Parathyroid adenoma (tissue), 2 donors: ENCODE results near the gene DIMT1.

Experiments used
- H2AFZ ChIP-seq: fragments of 300-600 bp; sonication (generic); one replicate; pipeline ENCODE4 v1.7.0; 2017; ENCODE audit warnings: antibody characterized with exemption, mild to moderate bottlenecking
- H3K27ac ChIP-seq: fragments of 300-600 bp; sonication (generic); one replicate; pipeline ENCODE4 v1.7.0; 2017
- H3K27me3 ChIP-seq: fragments of 300-600 bp; sonication (generic); one replicate; pipeline ENCODE4 v1.7.0; 2017; ENCODE audit warnings: low read length; ENCODE audit not compliant: control insufficient read depth, insufficient read depth
- H3K36me3 ChIP-seq: fragments of 300-600 bp; sonication (generic); one replicate; pipeline ENCODE4 v1.7.0; 2017; ENCODE audit warnings: low read length; ENCODE audit not compliant: control insufficient read depth, insufficient read depth
- H3K4me1 ChIP-seq: fragments of 300-600 bp; sonication (generic); one replicate; pipeline ENCODE4 v1.7.0; 2017; ENCODE audit warnings: control low read depth
- H3K4me2 ChIP-seq: fragments of 300-600 bp; sonication (generic); one replicate; pipeline ENCODE4 v1.7.0; 2017; ENCODE audit warnings: low read length
- H3K4me3 ChIP-seq: fragments of 300-600 bp; sonication (generic); one replicate; pipeline ENCODE4 v1.7.0; 2017; ENCODE audit warnings: low read depth, low read length
- H3K79me2 ChIP-seq: fragments of 300-600 bp; sonication (generic); one replicate; pipeline ENCODE4 v1.7.0; 2017; ENCODE audit warnings: control low read depth
- H3K9ac ChIP-seq: fragments of 300-600 bp; sonication (generic); one replicate; pipeline ENCODE4 v1.7.0; 2017; ENCODE audit warnings: mild to moderate bottlenecking
- H3K9me3 ChIP-seq: fragments of 300-600 bp; sonication (generic); one replicate; pipeline ENCODE4 v1.7.0; 2017; ENCODE audit warnings: low read length; ENCODE audit not compliant: control insufficient read depth
- TF ChIP-seq, protein P1 (sequence below): fragments of 300-600 bp; sonication (generic); IDR thresholded peaks from one replicate; pipeline ENCODE4 v1.7.0; 2017; ENCODE audit warnings: antibody characterized with exemption, mild to moderate bottlenecking
- donor health status: primary hyperparathyroidism.

The DIMT1 gene

DNA sequence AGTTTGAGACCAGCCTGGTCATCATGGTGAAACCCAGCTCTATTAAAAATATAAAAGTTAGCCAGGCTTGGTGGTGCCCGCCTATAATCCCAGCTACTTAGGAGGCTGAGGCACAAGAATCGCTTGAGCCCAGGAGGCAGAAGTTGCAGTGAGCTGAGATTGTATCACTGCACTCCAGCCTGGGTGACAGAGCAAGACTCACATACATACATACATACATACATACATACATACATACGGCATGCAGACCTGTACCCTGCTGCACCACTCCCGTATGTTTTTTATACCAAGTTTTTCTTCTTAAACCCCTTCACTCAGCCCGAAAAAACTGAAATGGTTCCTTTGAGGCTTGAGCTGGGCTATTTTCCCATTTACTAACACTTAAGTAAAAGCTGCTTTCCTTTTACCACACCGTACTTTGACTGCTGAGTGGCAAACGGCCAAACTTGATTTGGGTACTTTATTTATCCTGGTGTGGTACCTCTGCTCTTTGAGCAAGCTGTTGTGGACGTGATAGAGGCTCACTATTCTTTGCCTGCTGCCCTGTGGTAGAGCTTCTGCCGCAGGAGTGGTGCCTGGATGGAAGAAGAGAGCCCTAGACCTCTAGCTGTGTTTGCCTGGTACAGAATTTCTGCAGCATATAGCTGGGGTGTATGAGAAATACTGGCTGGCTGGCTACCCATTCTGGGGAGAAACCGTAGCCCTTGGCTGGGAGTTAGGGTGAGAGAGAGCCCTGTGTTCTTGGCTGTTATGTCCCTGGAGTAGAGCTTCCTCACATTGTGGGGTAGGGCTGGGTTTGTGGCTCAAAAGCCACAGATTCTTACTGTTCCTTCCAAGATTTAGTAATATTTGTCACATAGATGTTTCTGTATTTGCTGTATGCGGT lies 28.3 kb upstream of the DIMT1 start:
- Histone ChIP-seq H3K27me3 (no peaks in the 10 kb centered on the region), H3K4me3 (no peak overlapping the region), H3K4me1 (peaks cover 3% of the 10 kb centered on the region), H3K9me3 (no peaks in the 10 kb centered on the region), H3K27ac (no peak overlapping the region), H3K79me2 (peaks cover 56% of the 10 kb centered on the region), H3K36me3 (no peaks in the 10 kb centered on the region), H3K9ac (no peak overlapping the region), H3K4me2 (no peak overlapping the region), H2AFZ (no peak overlapping the region)
- TF ChIP-seq, protein P1, sequence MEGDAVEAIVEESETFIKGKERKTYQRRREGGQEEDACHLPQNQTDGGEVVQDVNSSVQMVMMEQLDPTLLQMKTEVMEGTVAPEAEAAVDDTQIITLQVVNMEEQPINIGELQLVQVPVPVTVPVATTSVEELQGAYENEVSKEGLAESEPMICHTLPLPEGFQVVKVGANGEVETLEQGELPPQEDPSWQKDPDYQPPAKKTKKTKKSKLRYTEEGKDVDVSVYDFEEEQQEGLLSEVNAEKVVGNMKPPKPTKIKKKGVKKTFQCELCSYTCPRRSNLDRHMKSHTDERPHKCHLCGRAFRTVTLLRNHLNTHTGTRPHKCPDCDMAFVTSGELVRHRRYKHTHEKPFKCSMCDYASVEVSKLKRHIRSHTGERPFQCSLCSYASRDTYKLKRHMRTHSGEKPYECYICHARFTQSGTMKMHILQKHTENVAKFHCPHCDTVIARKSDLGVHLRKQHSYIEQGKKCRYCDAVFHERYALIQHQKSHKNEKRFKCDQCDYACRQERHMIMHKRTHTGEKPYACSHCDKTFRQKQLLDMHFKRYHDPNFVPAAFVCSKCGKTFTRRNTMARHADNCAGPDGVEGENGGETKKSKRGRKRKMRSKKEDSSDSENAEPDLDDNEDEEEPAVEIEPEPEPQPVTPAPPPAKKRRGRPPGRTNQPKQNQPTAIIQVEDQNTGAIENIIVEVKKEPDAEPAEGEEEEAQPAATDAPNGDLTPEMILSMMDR: no peak

- Histone ChIP-seq H3K9me3 (no peaks in the 10 kb centered on the region), H3K4me3 (no peak overlapping the region), H3K79me2 (peaks cover 36% of the 10 kb centered on the region), H3K9ac (no peak overlapping the region), H3K27me3 (no peaks in the 10 kb centered on the region), H3K36me3 (no peaks in the 10 kb centered on the region), H3K4me2 (no peak overlapping the region), H3K4me1 (peaks cover 10% of the 10 kb centered on the region), H2AFZ (no peak overlapping the region), H3K27ac (no peak overlapping the region)
- TF ChIP-seq, protein P1: no peak
Measured at GRCh38 chr5:62424763-62425162, 21.1 kb upstream of the DIMT1 start.

DNA sequence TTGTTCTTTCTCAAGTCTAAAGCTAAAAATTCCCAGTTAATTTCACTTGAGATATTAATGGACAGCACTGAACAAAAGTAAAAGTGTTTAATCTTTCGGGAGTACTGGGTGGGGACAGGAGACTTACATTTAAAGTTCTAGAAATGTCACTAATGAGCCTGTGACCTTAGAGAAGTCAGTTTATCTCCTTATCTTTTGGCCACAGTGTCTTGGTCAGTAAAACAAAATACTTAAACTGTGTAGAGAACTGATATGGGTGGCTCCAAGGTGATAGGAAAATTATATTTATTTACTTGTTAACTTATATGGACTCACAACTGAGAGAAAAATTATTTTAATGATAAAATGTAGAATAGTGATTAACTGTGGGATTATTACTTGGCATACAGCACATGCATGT lies 17.7 kb upstream of the DIMT1 start:
- Histone ChIP-seq H3K4me3 (no peak overlapping the region), H3K9me3 (no peaks in the 10 kb centered on the region), H3K27me3 (no peaks in the 10 kb centered on the region), H3K27ac (no peak overlapping the region), H3K36me3 (no peaks in the 10 kb centered on the region), H3K9ac (no peak overlapping the region), H3K79me2 (peaks cover 26% of the 10 kb centered on the region), H2AFZ (no peak overlapping the region), H3K4me1 (peaks cover 10% of the 10 kb centered on the region), H3K4me2 (no peak overlapping the region)
- TF ChIP-seq, protein P1: no peak

- TF ChIP-seq, protein P1: no peak
- no peak overlapping the region for H3K27ac ChIP-seq
- H3K36me3 ChIP-seq: no peaks in the 10 kb centered on the region
- no peak overlapping the region for H2AFZ ChIP-seq
- no peak overlapping the region for H3K9ac ChIP-seq
- H3K79me2 ChIP-seq: peaks cover 22% of the 10 kb centered on the region
- H3K9me3 ChIP-seq: no peaks in the 10 kb centered on the region
- H3K4me3 ChIP-seq: no peak overlapping the region
- no peak overlapping the region for H3K4me2 ChIP-seq
- peaks cover 8% of the 10 kb centered on the region for H3K4me1 ChIP-seq
- no peaks in the 10 kb centered on the region for H3K27me3 ChIP-seq
Measured at GRCh38 chr5:62419609-62420008, 15.9 kb upstream of the DIMT1 start.
